Motor neuron (in vitro differentiated cells): Measurements from ENCODE around the gene CREB3L4. TPM values are rescaled to one million over a fixed set of nuclear protein-coding genes. Genes with fewer than 3 reads are reported as not detected.

ENCODE experiments used
- ATAC-seq, 8 experiments: fragments of 200-7000 bp; cut with Tn5 transposase; replicated peaks in 6 of 8; 2 replicates each; pipeline ENCODE4 v1.8.0; 2021; ENCODE audit warnings: mild to moderate bottlenecking in 8 of 8, moderate library complexity in 8 of 8
- H3K27ac ChIP-seq, 2 donors: fragments of 250-450 bp; sonication (Bioruptor Pico); 2 replicates each; pipeline ENCODE4 v1.9.0; 2021; ENCODE audit warnings: antibody characterized with exemption in 2 of 2, mild to moderate bottlenecking in 2 of 2, moderate library complexity in 1 of 2
- H3K4me1 ChIP-seq, 2 donors: fragments of 250-450 bp; sonication (Bioruptor Pico); replicated peaks in 1 of 2; 2 replicates each; pipeline ENCODE4 v1.6.1; 2021; ENCODE audit warnings: antibody characterized with exemption in 2 of 2, mild to moderate bottlenecking in 2 of 2, moderate library complexity in 1 of 2
- H3K4me3 ChIP-seq, 5 donors: fragments of 250-450 bp; sonication (Bioruptor Pico); 2 replicates each; pipeline ENCODE4 v1.9.0; 2021; ENCODE audit warnings: antibody characterized with exemption in 5 of 5, mild to moderate bottlenecking in 5 of 5, moderate library complexity in 4 of 5
- WGBS, 10 experiments: fragments of 450-650 bp; shearing (Covaris generic); methylation state at CpG; one replicate each; pipeline ENCODE4 v1.0.0; 2022; 5-methylcytosine and 5-hydroxymethylcytosine counted together
- in situ Hi-C, 9 experiments: fragments of 400-800 bp; cut with MboI; loops; one replicate each; pipeline ENCODE4 v1.15.0; 2021; ENCODE audit warnings: low sequenced_read_pairs in 9 of 9, low pct_unique_long_range_greater_than_20kb in 2 of 9; ENCODE audit not compliant: unreplicated experiment in 9 of 9
- total RNA-seq, 8 experiments: library from RNA; unstranded; fragments of 300-600 nt; gene quantifications; 2 replicates each; pipeline versions ENCODE4 v1.2.3 to v1.2.4, GENCODE V29; 2022

The CREB3L4 gene
- total RNA-seq, 8 experiments from 2014 or later: 7.1 to 30.0 (median 19.5) TPM

DNA sequence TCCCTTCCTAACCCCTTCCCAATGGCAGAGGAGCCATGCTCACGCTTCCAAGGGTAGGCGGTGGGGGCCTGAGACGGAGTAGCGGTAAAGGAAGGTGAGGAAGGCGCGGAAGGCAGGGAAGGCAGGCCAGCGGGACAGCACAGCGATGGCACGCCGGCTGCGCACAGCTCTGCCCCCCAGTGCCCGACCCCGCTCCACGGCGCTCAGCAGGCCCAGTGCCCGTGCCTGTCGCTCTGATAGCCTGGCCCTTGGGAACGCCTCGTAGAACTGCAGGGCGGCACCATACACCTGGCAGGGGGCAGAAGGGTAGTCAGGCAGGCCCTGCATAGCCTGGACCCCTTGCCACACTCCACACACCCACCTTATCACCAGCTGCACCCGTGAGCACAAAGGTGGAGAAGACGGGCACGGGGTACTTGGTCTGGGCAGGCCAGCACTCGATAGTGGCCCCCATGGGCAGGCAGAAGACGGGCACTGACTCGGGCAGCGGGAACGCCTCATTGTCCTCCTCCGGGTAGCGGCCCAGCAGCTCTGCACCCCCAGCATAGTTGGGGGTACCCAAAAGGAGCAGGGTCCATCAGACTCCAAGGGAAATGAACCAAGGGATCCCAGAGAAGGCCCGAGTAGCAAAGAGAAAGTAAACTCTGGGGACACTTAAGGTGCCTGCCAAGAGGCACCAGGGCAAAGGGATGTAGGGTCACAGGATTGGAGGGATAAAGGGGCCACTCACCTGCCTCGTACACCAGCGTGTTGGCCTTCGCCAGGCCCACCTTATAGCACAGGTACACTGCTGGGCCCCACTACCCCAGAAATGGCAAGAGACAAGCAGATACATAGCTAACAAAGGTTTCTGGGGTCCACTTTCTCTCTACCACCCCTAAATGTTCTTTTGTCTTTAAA lies 25.6 kb upstream of the CREB3L4 start:
- WGBS, 10 experiments: 0 to 100% (median 93%) methylated on average over 1 to 11 of the region's 34 CpGs; no CpG with 5 or more reads in 4 of the 10 experiments
- no peak overlapping the region for H3K4me3 ChIP-seq
- peaks cover 7 to 9% of the 10 kb centered on the region in 2 donors for H3K4me1 ChIP-seq
- no peak for ATAC-seq
- H3K27ac ChIP-seq: no peak overlapping the region
- in situ Hi-C loops: loop anchor here in 2 of 9 experiments (25.0 kb wide), 1 partner anchor 130 kb away; no protein-coding TSS in a partner anchor

DNA sequence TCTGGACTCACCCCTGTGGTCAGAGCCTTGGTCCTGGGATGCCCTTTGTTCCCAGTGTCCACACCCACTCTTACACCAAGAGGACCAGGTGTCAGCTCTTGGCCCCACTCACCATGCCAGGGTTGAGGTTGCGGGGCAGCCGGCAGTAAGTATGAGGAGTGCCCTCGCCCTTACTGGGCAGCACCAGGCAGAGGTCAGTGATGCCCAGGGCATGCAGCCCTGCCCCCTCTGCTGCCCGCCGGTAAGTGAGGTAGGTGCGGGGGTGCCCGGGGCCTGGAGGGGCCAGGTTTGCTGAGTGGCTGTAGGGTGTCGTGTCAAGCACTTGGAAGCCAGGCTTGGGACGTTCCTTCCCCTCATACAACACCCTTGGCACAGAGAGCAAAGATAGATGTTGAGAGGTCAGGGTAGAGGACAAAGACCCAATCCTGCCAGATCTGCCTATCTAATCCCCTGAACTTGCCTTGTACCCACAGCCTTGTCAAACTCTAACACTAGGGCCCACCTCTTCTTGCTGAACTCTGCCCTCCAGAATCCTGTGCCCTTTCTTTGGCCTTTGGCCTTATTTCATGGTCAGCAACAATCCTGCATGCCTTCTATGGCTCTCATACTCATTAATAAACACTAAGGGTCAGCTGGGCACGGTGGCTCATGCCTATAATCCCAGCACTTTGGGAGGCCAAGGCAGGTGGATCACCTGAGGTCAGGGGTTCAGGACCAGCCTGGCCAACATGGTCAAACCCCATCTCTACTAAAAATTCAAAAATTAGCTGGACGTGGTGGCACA lies 24.7 kb upstream of the CREB3L4 start:
- Histone ChIP-seq H3K4me3 (no peak overlapping the region), H3K27ac (no peak overlapping the region), H3K4me1 (peaks cover 7 to 9% of the 10 kb centered on the region in 2 donors)
- WGBS, 10 experiments: 89 to 100% (median 97%) methylated on average over 1 to 10 of the region's 11 CpGs; no CpG with 5 or more reads in 3 of the 10 experiments
- in situ Hi-C loops: loop anchor here in 2 of 9 experiments (25.0 kb wide), 1 partner anchor 131 kb away; no protein-coding TSS in a partner anchor
- no peak for ATAC-seq

DNA sequence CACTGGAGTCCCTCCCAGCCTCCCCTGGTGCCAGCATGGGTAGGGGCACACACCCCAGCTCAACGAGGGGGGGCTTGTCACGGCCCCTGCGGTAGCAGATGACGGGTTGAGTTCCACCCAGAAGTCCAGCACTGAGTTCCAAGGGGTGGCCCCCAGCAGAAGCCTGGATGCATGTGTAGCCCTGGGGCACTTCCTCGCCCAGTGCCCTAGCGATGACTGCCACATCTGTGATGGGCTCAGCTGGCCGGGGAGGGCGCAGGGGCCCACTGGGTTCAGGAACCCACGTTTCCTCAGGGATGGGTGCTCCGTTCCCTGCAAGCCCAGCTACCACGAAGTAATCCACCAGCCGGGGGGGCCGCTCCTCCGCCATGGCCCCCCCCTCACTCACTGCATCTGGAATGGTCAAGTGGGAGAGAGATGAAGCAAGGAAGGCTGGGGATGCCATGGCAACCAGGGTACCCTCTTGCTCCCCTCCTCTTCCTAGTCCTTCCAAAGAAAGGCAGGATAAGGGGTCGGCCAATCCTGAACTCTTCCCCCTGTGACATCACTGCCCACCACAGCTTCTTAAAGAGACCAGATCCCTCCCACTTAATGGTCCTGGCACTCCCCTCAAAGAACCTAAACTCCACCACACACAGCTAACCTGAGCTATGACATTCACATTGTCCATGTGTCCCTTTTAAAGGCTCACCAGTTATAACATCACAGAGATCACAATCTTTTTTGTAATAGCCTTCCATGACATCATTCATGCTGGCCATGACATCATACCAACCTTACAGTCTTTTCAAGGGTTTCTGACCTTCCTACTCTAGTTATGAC lies 23.5 kb upstream of the CREB3L4 start:
- in situ Hi-C loops: loop anchor here in 2 of 9 experiments (25.0 kb wide), 1 partner anchor 132 kb away; no protein-coding TSS in a partner anchor
- WGBS, 10 experiments: 20 to 100% (median 60%) methylated on average over 1 to 4 of the region's 15 CpGs; no CpG with 5 or more reads in 5 of the 10 experiments

DNA sequence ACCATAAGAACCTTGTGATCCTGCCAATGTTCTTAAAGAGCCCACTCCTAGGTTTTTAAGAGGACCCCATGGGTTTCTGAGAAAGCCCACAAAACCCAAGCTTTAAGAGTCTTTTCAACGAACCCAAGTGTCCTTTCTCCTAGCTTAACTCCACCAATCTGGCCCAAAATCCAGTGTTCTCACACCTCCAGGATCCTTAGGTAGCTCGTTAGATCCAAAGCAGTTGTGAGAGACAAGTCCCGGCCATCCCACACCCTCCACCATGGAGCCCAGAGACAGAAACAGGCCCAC lies 22.9 kb upstream of the CREB3L4 start:
- peak overlapping the region in 4 of 5 donors; percentile 71 to 94 (median 89) for H3K4me3 ChIP-seq
- ATAC-seq: no peak
- in situ Hi-C loops: loop anchor here in 2 of 9 experiments (25.0 kb wide), 1 partner anchor 132 kb away; no protein-coding TSS in a partner anchor

More for the DNA sequence above, 23.5 kb upstream of the CREB3L4 start:
- Histone ChIP-seq H3K4me3 (peak overlapping the region in 1 of 5 donors; percentile 91), H3K27ac (no peak overlapping the region), H3K4me1 (peaks cover 7 to 9% of the 10 kb centered on the region in 2 donors)
- ATAC-seq: no peak

DNA sequence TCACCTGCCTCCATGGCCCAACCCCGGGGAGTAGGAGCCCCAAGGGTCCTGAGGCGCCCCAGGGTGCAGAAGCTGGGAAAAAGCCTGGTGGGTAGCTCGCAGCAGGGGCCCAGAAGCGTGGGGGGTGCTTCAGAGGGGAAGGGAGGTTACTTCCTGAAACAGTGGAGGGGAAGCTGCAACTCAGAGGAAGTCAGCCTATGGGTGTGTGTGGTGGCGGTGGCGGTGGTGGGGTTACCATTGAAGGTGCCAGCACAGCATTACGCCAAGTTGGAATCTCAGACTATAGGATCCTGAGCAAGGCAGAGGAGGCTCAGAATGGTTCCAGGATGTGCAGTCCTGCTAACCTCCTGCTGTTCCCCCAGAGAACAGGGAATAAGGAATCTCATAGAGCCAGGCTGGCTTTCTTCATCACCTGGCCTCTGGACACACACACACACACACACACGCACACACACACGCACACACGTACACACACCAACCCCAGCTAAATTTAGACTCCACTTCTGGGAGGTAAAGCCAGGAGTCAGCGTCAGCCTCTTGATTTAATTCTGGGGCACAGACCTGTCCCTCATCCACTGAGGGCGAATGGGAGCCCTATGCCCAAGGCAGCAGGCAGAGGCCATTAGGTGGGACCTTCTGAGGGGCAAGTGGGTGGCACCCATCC lies 22.4 kb upstream of the CREB3L4 start:
- 0 to 100% (median 63%) methylated on average over 1 to 5 of the region's 12 CpGs; no CpG with 5 or more reads in 3 of the 10 experiments for WGBS, 10 experiments
- in situ Hi-C loops: loop anchor here in 2 of 9 experiments (25.0 kb wide), 1 partner anchor 133 kb away; no protein-coding TSS in a partner anchor

More for the DNA sequence above, 22.9 kb upstream of the CREB3L4 start:
- Histone ChIP-seq H3K27ac (no peak overlapping the region), H3K4me1 (peaks cover 7 to 9% of the 10 kb centered on the region in 2 donors)
- 18 to 100% (median 80%) methylated on average over 1 to 3 of the region's 3 CpGs; no CpG with 5 or more reads in 3 of the 10 experiments for WGBS, 10 experiments

DNA sequence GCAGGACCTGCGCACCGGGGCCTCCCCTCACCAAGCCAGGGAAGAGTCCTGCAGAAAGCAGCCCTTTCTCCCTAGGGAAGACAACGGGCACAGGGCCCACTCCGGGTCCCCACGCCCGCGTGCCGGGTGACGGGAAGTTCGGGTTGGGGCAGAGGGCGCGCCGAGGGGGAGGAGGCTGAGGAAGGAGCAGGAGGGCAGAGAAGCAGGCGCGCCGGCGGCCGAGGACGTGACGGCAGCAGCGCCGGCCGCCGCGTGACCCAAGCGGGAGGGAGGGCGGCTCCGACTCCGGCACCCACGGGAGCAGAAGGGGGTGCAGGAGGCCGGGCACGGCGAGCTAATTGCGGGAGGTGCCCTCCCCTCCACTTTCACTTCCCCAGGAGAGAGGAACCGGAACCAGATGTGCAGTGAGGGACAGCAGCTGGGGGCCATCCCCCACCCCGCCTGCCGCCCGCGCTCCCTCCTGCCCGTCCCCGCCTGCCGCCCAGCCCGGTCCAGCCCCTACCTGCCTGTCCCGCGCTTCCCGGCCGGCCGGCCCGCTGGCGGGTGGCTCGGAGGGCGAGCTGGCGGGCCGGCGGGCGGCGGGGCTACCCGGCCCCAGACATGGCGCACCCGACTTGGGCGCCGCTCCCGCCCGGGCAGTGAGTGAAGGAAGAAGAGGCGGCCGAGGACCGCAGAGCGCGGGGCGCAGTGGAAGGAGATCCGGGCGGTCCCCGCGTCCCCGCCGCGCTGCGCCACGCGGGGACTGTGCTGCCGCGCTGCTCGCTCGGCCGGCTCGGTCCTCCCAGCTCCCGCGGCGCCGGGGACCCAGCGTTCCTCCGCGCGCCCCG lies 21.7 kb upstream of the CREB3L4 start:
- Histone ChIP-seq H3K27ac (peak overlapping the region; percentile 44 to 73), H3K4me3 (peak overlapping the region; percentile 71 to 94 (median 91)), H3K4me1 (peaks cover 7 to 9% of the 10 kb centered on the region in 2 donors)
- 0 to 2% (median 0%) methylated on average over 1 to 9 of the region's 95 CpGs; no CpG with 5 or more reads in 7 of the 10 experiments for WGBS, 10 experiments
- in situ Hi-C loops: loop anchor here in 2 of 9 experiments (25.0 kb wide), 1 partner anchor 134 kb away; no protein-coding TSS in a partner anchor
- ATAC-seq: peak; percentile 66 to 79 (median 74)

More for the DNA sequence above, 22.4 kb upstream of the CREB3L4 start:
- ATAC-seq: peak in 1 of 8 experiments; percentile 27
- peaks cover 7 to 9% of the 10 kb centered on the region in 2 donors for H3K4me1 ChIP-seq
- peak overlapping the region; percentile 44 to 73 for H3K27ac ChIP-seq
- H3K4me3 ChIP-seq: peak overlapping the region; percentile 71 to 94 (median 91)

DNA sequence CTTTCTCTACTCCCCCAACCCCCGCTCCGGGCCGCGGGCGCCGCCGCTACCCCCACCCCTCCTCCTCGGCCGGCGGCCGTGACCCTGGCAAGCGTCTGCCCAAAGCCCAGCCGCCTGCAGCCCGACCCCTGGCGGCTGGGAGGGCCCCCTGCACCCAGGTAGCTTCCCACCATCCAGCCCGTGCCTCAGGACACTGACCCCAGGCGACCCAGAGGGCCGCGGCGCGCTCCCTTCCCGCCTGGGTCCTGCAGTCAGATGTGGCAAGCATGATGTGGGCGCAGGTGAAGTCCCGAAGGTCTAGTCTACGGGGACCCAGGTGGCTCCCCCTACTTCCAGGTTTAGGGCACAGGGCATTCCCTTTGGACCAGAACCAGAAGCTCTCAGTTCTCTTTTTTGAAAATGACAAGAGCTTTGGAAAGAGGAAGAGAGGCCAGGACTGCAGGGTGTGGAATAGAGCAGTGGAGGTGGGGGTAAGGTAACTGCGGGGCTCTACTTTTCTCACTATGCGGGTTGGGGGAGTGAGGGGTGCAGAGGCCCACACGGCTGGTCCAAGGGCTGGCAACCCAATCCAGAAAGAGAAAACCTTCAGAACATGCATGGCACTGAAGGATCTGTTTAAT lies 21.0 kb upstream of the CREB3L4 start, which contains the start of gene DENND4B:
Gene DENND4B, minus strand, starts transcription at position 97 of the 620 bp plus-strand sequence. CDS start 2,344 bp downstream, outside the sequence.
- 0 to 38% (median 10%) methylated on average over 1 to 7 of the region's 28 CpGs; no CpG with 5 or more reads in 6 of the 10 experiments for whole genome bisulfite sequencing, 10 experiments
- ATAC-seq: peak; percentile 68 to 88 (median 86)
- Histone ChIP-seq H3K4me1 (peaks cover 7 to 9% of the 10 kb centered on the region in 2 donors), H3K27ac (peak within 1 kb of the TSS; percentile 44 to 73), H3K4me3 (peak within 1 kb of the TSS; percentile 71 to 94 (median 91))
- in situ Hi-C loops: loop anchor here in 2 of 9 experiments (25.0 kb wide), 1 partner anchor 134 kb away; no protein-coding TSS in a partner anchor

DNA sequence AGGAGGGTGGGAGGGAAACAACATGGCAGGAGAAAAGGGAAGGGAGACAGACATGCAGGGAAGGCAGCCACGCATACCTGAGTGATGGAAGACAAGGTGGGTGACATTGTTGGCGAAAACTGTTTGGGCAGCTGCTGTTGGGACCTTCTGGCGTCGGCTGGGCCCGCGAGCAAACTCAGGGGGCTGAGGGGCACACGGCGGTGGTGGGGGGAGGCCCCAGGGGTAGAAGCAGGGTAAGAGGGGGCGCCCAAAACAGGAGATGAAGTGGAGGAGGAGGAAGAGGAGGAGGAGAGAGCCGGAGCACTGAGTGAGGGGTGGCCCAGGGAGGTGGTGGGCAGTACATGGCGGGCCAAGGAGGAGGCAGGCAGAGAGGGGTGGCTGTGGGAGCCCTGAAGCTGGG lies 16.5 kb upstream of the CREB3L4 start:
- WGBS, 10 experiments: 90 to 100% (median 100%) methylated on average over 1 of the region's 11 CpGs; no CpG with 5 or more reads in 6 of the 10 experiments
- Histone ChIP-seq H3K4me3 (no peak overlapping the region), H3K4me1 (peaks cover 4% of the 10 kb centered on the region in 2 donors), H3K27ac (no peak overlapping the region)
- in situ Hi-C loops: loop anchor here in 1 of 9 experiments (25.0 kb wide), 1 partner anchor 289 kb away; the partner anchor contains the start of genes ILF2 and SNAPIN
- ATAC-seq: no peak

DNA sequence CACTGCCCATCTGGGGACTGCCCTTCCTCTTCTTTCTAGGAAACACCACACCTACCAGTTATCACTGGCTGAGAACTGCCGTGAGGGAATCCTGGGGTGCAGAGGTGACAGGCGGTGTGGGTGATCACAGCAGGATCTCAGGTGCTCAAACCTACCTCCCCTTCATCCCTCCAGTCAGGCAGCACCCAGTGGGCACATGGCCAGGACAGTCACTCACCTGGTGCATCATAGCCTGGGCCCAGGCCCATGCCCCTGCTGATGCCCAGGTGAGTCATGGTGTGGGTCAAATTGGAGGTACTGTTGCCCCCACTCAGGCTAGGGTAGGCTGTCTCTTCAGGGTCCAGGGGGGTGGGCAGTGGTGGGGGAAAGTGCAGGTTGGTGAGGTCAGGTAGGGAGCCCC lies 15.9 kb upstream of the CREB3L4 start:
- 100% methylated on average over 1 to 2 of the region's 2 CpGs; no CpG with 5 or more reads in 6 of the 10 experiments for WGBS, 10 experiments
- H3K4me1 ChIP-seq: peaks cover 8 to 10% of the 10 kb centered on the region in 2 donors
- no peak overlapping the region for H3K4me3 ChIP-seq
- H3K27ac ChIP-seq: no peak overlapping the region
- no peak for ATAC-seq
- in situ Hi-C loops: loop anchor here in 1 of 9 experiments (25.0 kb wide), 1 partner anchor 290 kb away; the partner anchor contains the start of genes ILF2 and SNAPIN

DNA sequence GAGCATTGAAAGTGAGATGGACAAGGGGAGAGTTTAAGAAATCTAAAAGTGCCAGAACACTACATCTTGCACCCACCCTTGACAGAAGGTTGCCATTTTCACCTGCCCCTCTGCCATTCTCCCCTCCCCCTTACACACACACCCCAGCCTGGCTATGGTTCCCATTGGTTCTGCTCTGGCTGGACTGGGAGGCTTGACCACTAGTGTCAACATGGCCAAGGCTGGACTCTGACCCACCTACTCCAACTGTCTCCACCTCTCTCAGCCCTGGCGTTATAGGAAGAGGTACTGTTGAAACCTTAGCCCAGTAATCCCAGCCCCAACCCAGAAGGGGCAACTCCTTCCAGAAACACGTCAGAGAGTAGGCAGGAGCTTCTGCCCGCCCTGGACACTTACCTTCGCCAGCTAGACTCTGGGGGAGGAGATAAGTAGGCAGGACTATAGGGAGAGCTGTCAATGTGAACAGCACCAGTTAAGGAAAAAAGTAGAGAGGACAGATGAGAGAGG lies 13.8 kb upstream of the CREB3L4 start:
- Histone ChIP-seq H3K4me1 (peaks cover 16 to 19% of the 10 kb centered on the region in 2 donors), H3K27ac (no peak overlapping the region), H3K4me3 (no peak overlapping the region)
- 55 to 100% (median 84%) methylated on average over 2 to 4 of the region's 4 CpGs; no CpG with 5 or more reads in 2 of the 10 experiments for WGBS, 10 experiments
- no peak for ATAC-seq
- in situ Hi-C loops: loop anchor here in 1 of 9 experiments (25.0 kb wide), 1 partner anchor 292 kb away; the partner anchor contains the start of genes ILF2 and SNAPIN
